Pancreas (tissue), 10 donors: ENCODE measurements around the gene KCNJ15. TPM values are rescaled to one million over a fixed set of nuclear protein-coding genes. Genes with fewer than 3 reads are reported as not detected.

Source experiments
- ATAC-seq, 4 donors: fragments of 200-7000 bp; cut with Tn5 transposase; one replicate each; pipeline versions ENCODE4 v1.8.0 to v1.9.1; 2020; ENCODE audit warnings: mild to moderate bottlenecking in 4 of 4, moderate library complexity in 4 of 4
- DNase-seq, 6 donors: peaks; one replicate each; pipeline ENCODE4 v3.0.0-alpha.2; 2020
- FAIRE-seq: peaks from 2 replicates; lab custom pipeline; 2012; peaks lifted over from hg19 to GRCh38; lab: Jason Lieb, UNC
- H3K27ac ChIP-seq, 4 donors: fragments of 200-600 bp; sonication (generic); 1 replicate in 3 of 4; 2 replicates in 1 of 4; pipeline versions ENCODE4 v1.5.0 to v1.8.0; 2020
- H3K27me3 ChIP-seq, 4 donors: fragments of 200-600 bp; one replicate each; pipeline ENCODE4 v1.8.0; 2021
- H3K36me3 ChIP-seq, 3 donors: fragments of 200-600 bp; sonication (generic) in 1 of 3; one replicate each; pipeline versions ENCODE4 v1.5.0 to v1.8.0; 2020 to 2021
- H3K4me1 ChIP-seq, 3 donors: fragments of 200-600 bp; one replicate each; pipeline ENCODE4 v1.8.0; 2021
- H3K4me3 ChIP-seq, 4 donors: fragments of 200-600 bp; sonication (generic) in 2 of 4; one replicate each; pipeline versions ENCODE4 v1.5.0 to v1.8.0; 2020 to 2021
- H3K9me3 ChIP-seq, 4 donors: fragments of 200-600 bp; one replicate each; pipeline ENCODE4 v1.8.0; 2021
- CTCF ChIP-seq, 4 donors: fragments of 200-600 bp; sonication (generic) in 3 of 4; IDR thresholded peaks; one replicate each; pipeline versions ENCODE4 v1.5.0 to v1.8.0; 2021; ENCODE audit warnings: antibody characterized with exemption in 4 of 4
- WGBS, 2 donors: extraction: QIAGEN DNeasy Blood & Tissue Kit; methylation state at CpG; one replicate each; pipeline ENCODE4 v1.1.7; 2013; 5-methylcytosine and 5-hydroxymethylcytosine counted together
- intact Hi-C, 3 donors: fragments of 100-400 bp; cut with DNase I; formaldehyde crosslinking; loops; one replicate each; pipeline versions ENCODE4 v1.11.1 to v1.14.2; 2022
- polyA plus RNA-seq, 2 donors: library from polyadenylated mRNA; stranded (reverse); fragments of 200-250 nt; gene quantifications; one replicate each; pipeline ENCODE4 v1.2.3, GENCODE V29; 2013
- total RNA-seq, 6 donors: library from RNA; stranded (reverse); fragmentation: NEBNext Ultra II Directional in 4 of 6; extraction: Animal tissue kit (Norgen Biotek cat#: 25700) in 4 of 6; gene quantifications; one replicate each; pipeline versions ENCODE4 v1.2.1 to v1.2.4, GENCODE V29; 2021 to 2023
- donor health status: healthy with polysubstance abuse.
- donor health status: DM: no; HTN: no; CAD: no; lungs with moderate emphysema.
- donor health status: DM: no; HTN: no; CAD: no.
- donor health status: control.
- donor health status: control.
- donor health status: Bipolar disorder and iron deficiency.
- donor health status: DM: yes; HTN: yes; CAD: no.
- donor health status: DM: no; HTN: no; CAD: no.
- donor health status: DM: no; HTN: no; CAD: no.
- donor health status: DM: yes; HTN: yes; CAD: no.

Gene KCNJ15
- total and polyA plus RNA-seq, 8 donors, result 16.9 to 48.7 (median 31.0) TPM

- FAIRE-seq (no peak), ATAC-seq (peak in 3 of 4 donors; percentile 17 to 55 (median 48)), DNase-seq (no peak)
- Histone ChIP-seq H3K9me3 (no peaks in the 10 kb centered on the region), H3K27ac (peak overlapping the region in 2 of 4 donors; percentile 10 to 37), H3K27me3 (no peaks in the 10 kb centered on the region), H3K4me1 (peaks cover 0 to 8% (median 0%) of the 10 kb centered on the region in 3 donors), H3K36me3 (no peaks in the 10 kb centered on the region), H3K4me3 (no peak overlapping the region)
- 26 to 28% methylated on average over 10 of the region's 10 CpGs for WGBS, 2 donors
- TF ChIP-seq CTCF (IDR thresholded peaks at IDR 0.05), result no peak
- intact Hi-C loops, result loop anchor here in 2 of 3 donors (5.0 to 10.0 kb wide), 3 partner anchors 127 to 637 kb away; no protein-coding TSS in a partner anchor
These were observed 95.2 kb downstream of the KCNJ15 start for GRCh38 chr21:38351961-38352521.

- intact Hi-C loops, result loop anchor here in 2 of 3 donors (5.0 to 10.0 kb wide), 3 partner anchors 128 to 638 kb away; no protein-coding TSS in a partner anchor
- peak; percentile 29 to 70 (median 56) for TF ChIP-seq CTCF (IDR thresholded peaks at IDR 0.05)
- ATAC-seq, result peak; percentile 55 to 85 (median 78)
- WGBS, 2 donors, result 30 to 31% methylated on average over 6 of the region's 6 CpGs
- FAIRE-seq, result no peak
- DNase-seq, result peak in 5 of 6 donors; percentile 21 to 73 (median 50)
- Histone ChIP-seq H3K9me3 (no peaks in the 10 kb centered on the region), H3K36me3 (no peaks in the 10 kb centered on the region), H3K4me1 (peaks cover 0 to 8% (median 0%) of the 10 kb centered on the region in 3 donors), H3K4me3 (no peak overlapping the region), H3K27me3 (no peaks in the 10 kb centered on the region), H3K27ac (peak overlapping the region in 2 of 4 donors; percentile 10 to 37)
These were observed 95.9 kb downstream of the KCNJ15 start for GRCh38 chr21:38352536-38353219.

- FAIRE-seq (no peak), DNase-seq (no peak), ATAC-seq (no peak)
- no peaks in the 10 kb centered on the region for H3K9me3 ChIP-seq
- H3K4me3 ChIP-seq, result no peak overlapping the region
- H3K27ac ChIP-seq, result no peak overlapping the region
- no peak for TF ChIP-seq CTCF (IDR thresholded peaks at IDR 0.05)
- no peaks in the 10 kb centered on the region for H3K27me3 ChIP-seq
- no peaks in the 10 kb centered on the region for H3K36me3 ChIP-seq
- WGBS, 2 donors, result 74 to 82% methylated on average over 10 of the region's 10 CpGs
- peaks cover 0 to 8% (median 0%) of the 10 kb centered on the region in 3 donors for H3K4me1 ChIP-seq
- intact Hi-C loops, result loop anchor here in 2 of 3 donors (5.0 to 10.0 kb wide), 3 partner anchors 129 to 639 kb away; no protein-coding TSS in a partner anchor
These were observed 97.4 kb downstream of the KCNJ15 start for GRCh38 chr21:38354231-38354630.

- no peak for TF ChIP-seq CTCF (IDR thresholded peaks at IDR 0.05)
- Histone ChIP-seq H3K4me1 (peaks cover 0 to 8% (median 0%) of the 10 kb centered on the region in 3 donors), H3K27me3 (no peaks in the 10 kb centered on the region), H3K27ac (no peak overlapping the region), H3K4me3 (no peak overlapping the region), H3K36me3 (no peaks in the 10 kb centered on the region), H3K9me3 (no peaks in the 10 kb centered on the region)
- intact Hi-C loops, result loop anchor here in 2 of 3 donors (5.0 to 10.0 kb wide), 4 partner anchors 130 to 640 kb away; no protein-coding TSS in a partner anchor
- 56 to 58% methylated on average over 2 of the region's 2 CpGs for WGBS, 2 donors
- DNase-seq (no peak), FAIRE-seq (no peak), ATAC-seq (no peak)
These were observed 98.0 kb downstream of the KCNJ15 start for GRCh38 chr21:38354746-38355145.
